Mucosa of stomach (tissue), 1 donor: ENCODE data around the gene AKNAD1.
A peak's percentile ranks its signal among the peaks of the same experiment; 100 is the strongest.

Experiments
- H3K27me3 ChIP-seq: one replicate; pipeline ENCODE4 v1.7.0; 2013; ENCODE audit warnings: mild to moderate bottlenecking, low read length; ENCODE audit not compliant: control insufficient read depth, insufficient read depth
- H3K36me3 ChIP-seq: one replicate; pipeline ENCODE4 v1.7.0; 2013; ENCODE audit warnings: low read length; ENCODE audit not compliant: control insufficient read depth, insufficient read depth
- H3K4me1 ChIP-seq: one replicate; pipeline ENCODE4 v1.7.0; 2013; ENCODE audit warnings: mild to moderate bottlenecking, low read length; ENCODE audit not compliant: control insufficient read depth, insufficient read depth
- H3K4me3 ChIP-seq: one replicate; pipeline ENCODE4 v1.7.0; 2013; ENCODE audit warnings: low read length
- H3K9ac ChIP-seq: one replicate; pipeline ENCODE4 v1.7.0; 2013; ENCODE audit warnings: mild to moderate bottlenecking, low read length, moderate library complexity
- H3K9me3 ChIP-seq: one replicate; pipeline ENCODE4 v1.7.0; 2013; ENCODE audit warnings: mild to moderate bottlenecking, low read length, moderate library complexity; ENCODE audit not compliant: control insufficient read depth
- donor health status: Pancreatic carcinoma.

AKNAD1 gene

DNA sequence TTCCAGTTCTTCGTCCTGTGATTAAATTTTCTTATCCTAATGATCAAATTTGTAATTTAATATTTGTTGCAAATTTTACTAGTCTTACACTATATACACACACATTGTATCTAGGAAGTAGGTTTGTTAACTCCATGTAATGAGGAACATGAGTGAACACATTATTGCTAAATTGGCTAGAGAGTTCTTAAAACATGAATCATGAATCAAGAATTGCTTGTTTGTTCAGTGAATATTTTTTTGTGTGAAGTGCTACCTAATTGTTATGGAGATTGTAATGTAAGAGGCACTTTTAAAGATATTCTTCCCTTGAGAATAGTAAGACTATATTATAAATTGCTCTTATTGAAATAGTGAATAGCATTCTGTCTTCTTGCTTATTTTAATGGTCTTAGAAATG lies 24.5 kb upstream of the AKNAD1 start:
- Histone ChIP-seq H3K4me1 (peaks cover 5% of the 10 kb centered on the region), H3K27me3 (no peaks in the 10 kb centered on the region), H3K36me3 (no peaks in the 10 kb centered on the region), H3K9me3 (no peaks in the 10 kb centered on the region), H3K9ac (no peak overlapping the region), H3K4me3 (no peak overlapping the region)

DNA sequence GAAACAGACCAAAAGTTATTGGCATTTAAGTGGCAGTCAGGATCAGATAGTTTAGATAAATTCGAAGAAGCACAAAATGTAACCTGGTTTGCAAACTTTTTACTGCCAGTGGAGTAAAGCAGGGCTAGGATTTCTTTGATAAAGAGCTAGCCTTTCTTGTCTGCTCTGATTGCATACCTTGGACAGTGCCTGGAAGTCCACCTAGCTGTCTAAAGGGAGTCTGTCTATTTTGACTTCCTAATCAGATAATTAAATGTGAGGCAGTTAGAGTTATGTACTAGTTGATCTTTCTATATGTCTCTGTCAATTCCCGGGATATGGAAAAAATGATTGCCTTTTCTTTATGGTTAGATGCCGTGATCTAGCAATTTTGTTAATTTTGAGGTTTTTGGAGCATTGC lies 24.0 kb upstream of the AKNAD1 start:
- H3K4me1 ChIP-seq: peaks cover 5% of the 10 kb centered on the region
- no peaks in the 10 kb centered on the region for H3K27me3 ChIP-seq
- H3K9ac ChIP-seq: no peak overlapping the region
- no peaks in the 10 kb centered on the region for H3K36me3 ChIP-seq
- no peak overlapping the region for H3K4me3 ChIP-seq
- no peaks in the 10 kb centered on the region for H3K9me3 ChIP-seq

DNA sequence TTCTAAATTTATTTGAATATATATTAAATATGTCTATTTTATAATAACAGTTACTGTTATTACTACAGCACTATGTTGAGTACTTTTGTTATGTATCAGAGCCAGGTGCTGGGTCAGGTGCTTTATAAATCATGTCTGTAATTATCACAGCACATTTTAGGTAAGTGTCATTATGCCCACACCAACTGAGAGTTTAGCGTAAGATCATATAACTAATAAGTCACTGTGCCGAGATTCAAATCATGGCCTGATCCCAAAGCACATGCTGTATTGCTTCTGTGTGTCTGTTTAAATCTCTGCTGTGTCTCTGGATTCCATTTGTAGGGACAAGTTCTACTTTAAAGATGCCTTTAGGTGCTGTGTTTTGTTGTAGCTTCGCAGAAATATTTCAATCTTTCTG lies 21.8 kb upstream of the AKNAD1 start:
- Histone ChIP-seq H3K36me3 (no peaks in the 10 kb centered on the region), H3K4me3 (no peak overlapping the region), H3K4me1 (peaks cover 5% of the 10 kb centered on the region), H3K9me3 (no peaks in the 10 kb centered on the region), H3K27me3 (no peaks in the 10 kb centered on the region), H3K9ac (no peak overlapping the region)

DNA sequence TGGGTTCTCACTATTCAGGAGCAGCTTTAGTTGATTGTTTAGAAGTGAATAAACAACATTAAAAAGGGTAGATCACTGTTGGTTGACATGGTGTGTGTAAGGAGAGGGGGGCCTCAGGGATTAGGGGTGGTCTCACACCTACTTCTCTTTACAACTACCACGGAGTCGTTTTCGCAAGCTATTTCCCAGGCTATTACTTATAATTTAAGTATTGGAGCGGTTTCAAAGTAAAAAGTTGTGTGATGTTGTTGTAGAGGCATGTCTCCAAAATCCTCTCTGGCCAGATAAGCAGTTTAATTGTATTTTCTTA lies 21.2 kb upstream of the AKNAD1 start:
- H3K4me3 ChIP-seq: peak overlapping the region; percentile 71
- H3K4me1 ChIP-seq: peaks cover 5% of the 10 kb centered on the region
- no peaks in the 10 kb centered on the region for H3K27me3 ChIP-seq
- H3K9ac ChIP-seq: peak overlapping the region; percentile 71
- H3K36me3 ChIP-seq: no peaks in the 10 kb centered on the region
- no peaks in the 10 kb centered on the region for H3K9me3 ChIP-seq

DNA sequence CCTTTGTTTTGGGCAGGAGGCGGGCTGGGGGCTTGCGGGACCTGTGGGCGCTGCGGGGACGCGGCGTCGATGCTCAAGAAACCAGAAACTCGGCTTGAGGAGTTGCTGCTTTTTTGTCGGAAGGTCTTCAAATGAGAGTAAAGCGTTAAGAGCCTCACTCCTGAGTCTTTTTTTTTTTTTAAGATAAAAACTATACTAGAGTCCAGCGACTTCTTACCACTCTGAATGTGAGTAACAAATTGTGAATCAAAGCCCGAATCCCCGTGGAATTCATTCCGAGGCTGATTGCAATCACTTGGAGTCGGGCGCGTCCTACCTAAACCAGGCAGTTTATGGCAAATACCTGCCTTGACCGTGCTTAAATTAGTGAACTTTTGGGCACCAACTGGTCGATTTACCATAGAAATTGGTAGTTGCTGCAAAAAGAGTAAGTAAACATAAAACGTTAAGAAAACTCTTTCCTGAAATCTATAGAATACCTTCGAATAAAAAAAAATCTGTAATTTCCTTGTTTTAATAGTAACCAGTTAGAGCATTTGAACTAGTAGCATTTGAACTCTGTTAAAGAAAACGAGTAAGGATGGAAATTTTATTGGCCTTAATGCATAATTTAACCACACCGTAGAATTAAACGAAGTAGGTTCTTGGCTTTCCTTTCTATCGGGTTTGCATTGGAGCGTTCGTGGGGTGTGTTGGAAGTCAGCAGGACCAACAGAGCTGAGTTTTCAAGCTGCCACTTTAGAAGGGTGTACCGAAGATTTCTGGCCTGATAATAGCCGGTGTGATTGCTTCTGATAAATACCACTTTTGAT lies 20.7 kb upstream of the AKNAD1 start:
- H3K27me3 ChIP-seq: no peaks in the 10 kb centered on the region
- peak overlapping the region; percentile 71 for H3K9ac ChIP-seq
- no peaks in the 10 kb centered on the region for H3K36me3 ChIP-seq
- peaks cover 5% of the 10 kb centered on the region for H3K4me1 ChIP-seq
- no peaks in the 10 kb centered on the region for H3K9me3 ChIP-seq
- peak overlapping the region; percentile 71 for H3K4me3 ChIP-seq

DNA sequence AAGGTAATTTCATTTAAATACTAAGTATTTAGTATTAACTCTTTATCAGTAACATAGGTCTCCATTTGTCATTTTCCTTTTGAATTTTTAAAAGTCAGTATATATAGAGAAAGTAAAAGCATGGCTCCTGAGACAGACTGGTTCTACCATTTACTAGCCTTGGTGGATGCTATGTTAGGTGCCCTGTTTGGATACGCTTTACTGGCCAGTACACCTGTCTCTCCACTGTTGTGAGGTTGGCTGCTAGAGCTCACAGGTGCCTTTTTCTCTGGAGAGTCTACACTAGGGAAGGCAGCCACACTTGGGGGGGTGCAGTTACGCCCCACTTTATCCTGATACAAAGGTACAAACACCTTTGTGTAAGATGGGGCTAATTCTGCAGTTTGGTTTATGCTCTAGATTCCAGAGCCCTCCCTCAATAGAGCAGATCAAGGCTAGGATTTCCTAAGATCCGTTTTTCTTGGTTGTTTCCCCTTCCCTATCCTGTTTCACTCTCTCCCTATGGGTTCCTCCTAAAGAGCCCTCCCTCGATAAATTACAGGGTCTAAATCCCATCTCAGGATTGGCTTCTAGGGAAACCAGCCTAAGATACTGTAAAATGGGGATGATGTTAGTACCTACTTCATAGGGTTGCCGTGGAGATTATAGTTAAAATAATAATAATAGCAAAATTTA lies 14.3 kb upstream of the AKNAD1 start:
- Histone ChIP-seq H3K4me3 (no peak overlapping the region), H3K9ac (no peak overlapping the region), H3K4me1 (no peaks in the 10 kb centered on the region), H3K9me3 (no peaks in the 10 kb centered on the region), H3K36me3 (no peaks in the 10 kb centered on the region), H3K27me3 (no peaks in the 10 kb centered on the region)

DNA sequence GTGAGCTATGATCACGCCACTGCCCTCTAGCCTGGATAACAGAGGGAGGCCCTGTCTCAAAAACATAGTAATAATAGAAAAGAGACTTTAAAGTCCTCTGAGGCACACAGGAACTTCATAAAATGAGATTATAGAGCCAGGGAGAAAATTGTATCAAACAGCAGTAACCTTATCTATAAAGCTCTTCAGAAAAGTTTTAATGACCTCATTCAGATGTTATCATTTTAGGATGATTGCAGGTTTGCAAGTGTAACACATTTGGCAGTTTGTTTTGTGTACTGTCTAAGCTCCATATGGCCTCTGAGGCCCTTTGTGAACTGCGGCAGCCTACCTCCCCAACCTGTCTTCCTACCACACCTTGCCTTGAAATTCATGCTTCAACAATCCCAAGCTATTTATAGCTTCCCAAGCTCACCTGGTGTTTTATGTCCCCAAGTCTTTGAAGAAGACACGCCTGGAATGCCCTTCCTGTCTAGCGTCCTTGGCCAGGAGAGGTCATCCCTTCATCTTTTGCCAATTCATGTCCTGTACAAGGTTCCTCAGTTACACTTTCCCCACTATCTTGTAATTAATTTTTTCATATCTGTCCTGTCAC lies 8.5 kb upstream of the AKNAD1 start:
- Histone ChIP-seq H3K4me3 (no peak overlapping the region), H3K4me1 (no peaks in the 10 kb centered on the region), H3K9me3 (no peaks in the 10 kb centered on the region), H3K36me3 (no peaks in the 10 kb centered on the region), H3K9ac (no peak overlapping the region), H3K27me3 (no peaks in the 10 kb centered on the region)

DNA sequence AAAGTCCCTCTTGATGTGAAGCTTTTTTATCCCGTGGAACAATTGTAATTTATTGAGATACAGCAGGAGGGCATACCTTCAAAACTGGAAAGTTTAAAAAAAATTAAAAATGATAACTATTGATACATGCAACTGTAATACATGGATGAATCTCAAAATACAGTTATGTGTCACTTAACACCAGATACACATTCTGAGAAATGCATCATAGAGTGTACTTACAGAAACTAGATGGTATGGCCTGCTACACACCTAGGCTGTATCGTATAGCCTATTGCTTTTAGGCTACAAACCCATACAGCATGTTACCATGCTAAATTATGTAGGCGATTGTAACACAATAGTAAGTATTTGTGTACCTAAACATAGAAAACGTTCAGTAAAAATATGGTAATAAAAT lies 7.1 kb upstream of the AKNAD1 start:
- H3K9me3 ChIP-seq: no peaks in the 10 kb centered on the region
- no peak overlapping the region for H3K4me3 ChIP-seq
- H3K9ac ChIP-seq: no peak overlapping the region
- H3K27me3 ChIP-seq: no peaks in the 10 kb centered on the region
- H3K4me1 ChIP-seq: no peaks in the 10 kb centered on the region
- no peaks in the 10 kb centered on the region for H3K36me3 ChIP-seq

DNA sequence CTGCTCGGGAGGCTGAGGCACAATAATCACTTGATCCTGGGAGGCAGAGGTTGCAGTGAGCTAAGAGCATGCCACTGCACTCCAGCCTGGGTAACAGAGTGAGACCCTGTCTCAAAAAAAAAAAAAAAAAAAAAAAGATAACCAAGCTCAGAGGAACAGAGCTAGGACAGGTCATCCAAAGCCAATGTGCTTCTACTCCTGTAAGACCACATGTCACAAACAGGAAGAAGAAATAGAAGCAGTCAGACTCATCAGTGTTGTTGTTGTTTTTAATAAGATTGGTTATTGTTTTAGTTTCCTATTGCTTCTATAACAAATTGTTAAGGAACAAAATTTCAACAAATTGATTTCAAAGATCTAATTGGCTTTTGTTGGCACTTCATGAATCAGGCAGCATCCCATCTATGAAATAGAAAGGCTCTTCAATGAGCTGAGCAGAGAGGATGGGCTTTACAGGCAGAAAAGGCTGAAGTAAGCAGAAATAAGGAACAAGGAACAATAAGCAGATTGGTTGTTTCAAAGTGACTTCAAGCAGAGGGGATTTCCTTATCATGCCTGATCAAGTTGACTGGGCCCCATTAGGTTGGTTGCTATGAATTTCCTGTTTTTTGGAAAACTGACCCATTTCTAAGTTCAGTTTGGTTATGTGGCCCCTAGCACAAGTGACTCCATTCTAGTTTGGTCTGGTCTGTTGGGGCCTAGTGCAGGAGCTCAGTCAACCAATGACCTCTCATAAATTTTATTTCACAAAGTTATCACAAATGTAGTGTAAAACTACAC lies 6.0 kb upstream of the AKNAD1 start:
- Histone ChIP-seq H3K4me1 (no peaks in the 10 kb centered on the region), H3K4me3 (no peak overlapping the region), H3K27me3 (no peaks in the 10 kb centered on the region), H3K9me3 (no peaks in the 10 kb centered on the region), H3K9ac (no peak overlapping the region), H3K36me3 (no peaks in the 10 kb centered on the region)

DNA sequence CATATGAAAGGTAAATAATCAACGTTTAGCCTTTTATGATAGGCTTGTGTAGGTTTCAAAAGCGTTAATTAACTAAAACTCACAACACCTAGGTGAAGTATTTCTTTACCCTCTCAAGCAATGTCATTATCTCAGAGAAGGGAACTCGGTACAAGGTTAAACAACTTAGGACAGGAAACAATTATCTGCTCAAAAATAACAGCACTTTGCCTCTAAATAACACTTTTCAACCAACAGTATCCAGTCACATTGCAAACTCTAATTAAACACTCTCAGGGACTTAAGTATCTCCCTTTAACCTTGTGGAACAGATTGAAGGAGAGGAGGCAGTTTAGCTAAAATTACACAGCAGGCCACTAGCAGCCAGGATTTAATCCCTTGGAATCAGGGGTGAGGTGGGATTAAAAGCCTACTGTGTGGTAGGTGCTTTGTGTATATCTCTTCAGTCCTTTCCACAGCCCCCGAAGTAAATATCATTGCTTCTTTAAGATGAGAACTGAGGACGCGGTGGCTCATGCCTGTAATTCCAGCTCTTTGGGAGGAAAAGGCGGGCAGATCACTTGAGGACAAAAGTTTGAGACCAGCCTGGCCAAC lies 5.2 kb upstream of the AKNAD1 start:
- Histone ChIP-seq H3K27me3 (no peaks in the 10 kb centered on the region), H3K9ac (no peak overlapping the region), H3K4me3 (no peak overlapping the region), H3K36me3 (no peaks in the 10 kb centered on the region), H3K9me3 (no peaks in the 10 kb centered on the region), H3K4me1 (no peaks in the 10 kb centered on the region)

DNA sequence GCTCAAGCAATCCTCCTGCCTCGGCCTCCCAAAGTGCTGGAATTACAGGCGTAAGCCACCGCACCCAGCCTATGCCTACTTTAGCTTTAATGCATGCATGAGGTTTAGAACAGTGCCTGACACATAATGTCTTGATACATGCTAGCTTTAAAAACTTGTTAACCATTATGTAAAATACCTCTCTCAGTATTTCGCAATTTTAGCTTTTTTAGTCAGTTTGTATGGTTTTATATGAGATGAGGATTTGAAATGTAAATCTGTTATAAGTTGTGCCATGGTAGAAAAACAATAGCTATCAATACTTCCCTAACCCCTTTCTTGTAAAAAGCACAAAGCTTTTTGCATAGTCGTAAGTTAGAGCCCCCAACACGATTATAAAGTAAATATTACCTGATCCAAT lies 4.7 kb upstream of the AKNAD1 start:
- H3K4me1 ChIP-seq: no peaks in the 10 kb centered on the region
- no peaks in the 10 kb centered on the region for H3K9me3 ChIP-seq
- no peak overlapping the region for H3K4me3 ChIP-seq
- H3K9ac ChIP-seq: no peak overlapping the region
- H3K36me3 ChIP-seq: no peaks in the 10 kb centered on the region
- no peaks in the 10 kb centered on the region for H3K27me3 ChIP-seq
